Central memory CD4-positive, alpha-beta T cell (primary cell): ENCODE measurements around the gene EFCAB3.
"Not testable (repeated sequence)": the region's sequence is repeated elsewhere in the genome, so short reads cannot be mapped to it uniquely, and the experiment has no call there.

ENCODE experiments used
- DNase-seq: peaks from one replicate; pipeline ENCODE4 v3.0.0; 2022

Gene EFCAB3

GRCh38 chr17:62465271-62465670 is 84.9 kb downstream of the EFCAB3 start:
- DNase-seq = not testable (repeated sequence)
